ENCODE data around the gene STARD10. TPM values are rescaled to one million over a fixed set of nuclear protein-coding genes. Genes with fewer than 3 reads are reported as not detected.

Gene STARD10
- total and polyA plus RNA-seq, 2 donors (not counting 3 experiments of a cell fraction or from before 2014, with no cell fraction given) = 16.1 to 22.5 TPM

- no peak overlapping the region for H3K4me2 ChIP-seq (ENCODE audit: insufficient read depth, low read length)
- H3K4me1 ChIP-seq (ENCODE audit: control insufficient read depth, extremely low read depth, insufficient read depth, low read length) = no peaks in the 10 kb centered on the region
- ChIA-PET CTCF (no interaction called here), POLR2A (interaction anchor here (1.2 kb wide), 1 partner anchor 14 kb away, joined by 3 read pairs; no protein-coding TSS in a partner anchor)
- H3K36me3 ChIP-seq (ENCODE audit: control insufficient read depth in 2 of 2, extremely low read depth in 1 of 2, insufficient read depth in 2 of 2, low read length in 2 of 2) = no peaks in the 10 kb centered on the region
- H2AFZ ChIP-seq (ENCODE audit: low read depth, low read length) = no peak overlapping the region
- intact Hi-C loops (cut with micrococcal nuclease) (no loop called here), dilution Hi-C loops (cut with MboI; ENCODE audit: extremely low pct_ligation_motif_present, low sequenced_read_pairs) (no loop called here)
- H3K27ac ChIP-seq (ENCODE audit: insufficient read depth, low read depth, low read length) = no peak overlapping the region
- H3K27me3 ChIP-seq (ENCODE audit: control insufficient read depth in 2 of 2, insufficient read depth in 2 of 2, low read length in 2 of 2) = no peaks in the 10 kb centered on the region
- no peaks in the 10 kb centered on the region for H3K9me3 ChIP-seq (replicated peaks; ENCODE audit: control insufficient read depth, insufficient read depth, low read length)
- no peaks in the 10 kb centered on the region for H3K79me2 ChIP-seq (ENCODE audit: control insufficient read depth, insufficient read depth, low read length)
- no peak overlapping the region for H3K4me3 ChIP-seq (replicated peaks in 1 of 3; ENCODE audit: insufficient read depth in 1 of 3, low read depth in 1 of 3, low read length in 3 of 3)
- no peaks in the 10 kb centered on the region for H3K9me1 ChIP-seq (replicated peaks; ENCODE audit: control insufficient read depth, extremely low read depth, insufficient read depth, low read length)
- DNase-seq (ENCODE audit: low read depth, low spot score) = no peak
- no peak for FAIRE-seq
- no TSS peak for BruUV-seq (replicated peaks)
- TF ChIP-seq POLR2AphosphoS5 (IDR thresholded peaks at IDR 0.05; ENCODE audit: insufficient read depth, low read depth, low read length) = no peak
- TF ChIP-seq GATA2 (IDR thresholded peaks at IDR 0.05; ENCODE audit: insufficient read depth, insufficient read length, low read depth, low read length) = no peak
- TF ChIP-seq POLR2A (IDR thresholded peaks at IDR 0.05; ENCODE audit: low read depth, low read length) = no peak
- no peak for TF ChIP-seq CTCF (IDR thresholded peaks at IDR 0.05; ENCODE audit: extremely low read depth in 1 of 2, insufficient read depth in 1 of 2, low read depth in 1 of 2, low read length in 2 of 2)
- TF ChIP-seq JUN (IDR thresholded peaks at IDR 0.05; ENCODE audit: borderline replicate concordance, insufficient read depth, insufficient read length, low read depth) = no peak
- no peak for TF ChIP-seq MYC (IDR thresholded peaks at IDR 0.05; ENCODE audit: low read depth, low read length)
- no peak for TF ChIP-seq EZH2 (IDR thresholded peaks at IDR 0.05; ENCODE audit: borderline replicate concordance, low read depth, low read length, severe bottlenecking)
- no peak for TF ChIP-seq MAX (IDR thresholded peaks at IDR 0.05; ENCODE audit: insufficient read depth, insufficient read length)
- TF ChIP-seq FOS (IDR thresholded peaks at IDR 0.05; ENCODE audit: borderline replicate concordance, insufficient read depth, low read length) = no peak
- no peak overlapping the region for H3K9ac ChIP-seq (replicated peaks; ENCODE audit: extremely low read depth, insufficient read depth, low read length)
- H4K20me1 ChIP-seq (replicated peaks; ENCODE audit: control insufficient read depth, extremely low read depth, insufficient read depth, low read length) = no peaks in the 10 kb centered on the region
Measured at GRCh38 chr11:72764503-72764902, 29.3 kb downstream of the STARD10 start.
